Umbilical cord (tissue), 2 donors: ENCODE results near the gene MAD1L1. TPM values are rescaled to one million over a fixed set of nuclear protein-coding genes. Genes with fewer than 3 reads are reported as not detected.
"Not testable (repeated sequence)": the region's sequence is repeated elsewhere in the genome, so short reads cannot be mapped to it uniquely, and the experiment has no call there.

Experiments used
- DNase-seq: peaks from one replicate; pipeline ENCODE4 v3.0.0-alpha.2; 2015; ENCODE audit warnings: low spot score
- total RNA-seq: library from RNA; depleted of rRNA; stranded (reverse); fragments of >200 nt; gene quantifications from one replicate; pipeline ENCODE4 v1.2.3, GENCODE V29; 2014; ENCODE audit warnings: low replicate concordance; ENCODE audit not compliant: insufficient read depth

MAD1L1 gene
- total RNA-seq, 1 donor from 2014 or later: 23.8 TPM

- DNase-seq: peak; percentile 11
Measured at GRCh38 chr7:1974290-1975101, 258.2 kb downstream of the MAD1L1 start.

GRCh38 chr7:1973321-1974251 is 259.2 kb downstream of the MAD1L1 start:
- DNase-seq: no peak

GRCh38 chr7:1972744-1973143 is 260.0 kb downstream of the MAD1L1 start:
- DNase-seq: no peak

- no peak for DNase-seq
Measured at GRCh38 chr7:1971946-1972654, 260.6 kb downstream of the MAD1L1 start.

- DNase-seq: no peak
Measured at GRCh38 chr7:1970895-1971294, 261.9 kb downstream of the MAD1L1 start.

- DNase-seq: not testable (repeated sequence)
Measured at GRCh38 chr7:1970285-1970660, 262.5 kb downstream of the MAD1L1 start.

- DNase-seq: no peak
Measured at GRCh38 chr7:1969459-1970284, 263.1 kb downstream of the MAD1L1 start.

GRCh38 chr7:1968397-1969111 is 264.2 kb downstream of the MAD1L1 start:
- DNase-seq: no peak

GRCh38 chr7:1967512-1968396 is 265.0 kb downstream of the MAD1L1 start:
- DNase-seq: no peak

- DNase-seq: no peak
Measured at GRCh38 chr7:1966631-1967200, 266.0 kb downstream of the MAD1L1 start.

GRCh38 chr7:1965579-1966294 is 267.0 kb downstream of the MAD1L1 start:
- DNase-seq: no peak

GRCh38 chr7:1964913-1965578 is 267.7 kb downstream of the MAD1L1 start:
- no peak for DNase-seq

GRCh38 chr7:1964211-1964912 is 268.4 kb downstream of the MAD1L1 start:
- no peak for DNase-seq

GRCh38 chr7:1963575-1963974 is 269.2 kb downstream of the MAD1L1 start:
- no peak for DNase-seq

GRCh38 chr7:1961701-1962276 is 271.0 kb downstream of the MAD1L1 start:
- DNase-seq: no peak

- DNase-seq: no peak
Measured at GRCh38 chr7:1959305-1959704, 273.4 kb downstream of the MAD1L1 start.
